Measurements from ENCODE around the gene YTHDC1. TPM values are rescaled to one million over a fixed set of nuclear protein-coding genes. Genes with fewer than 3 reads are reported as not detected.
A peak's percentile ranks its signal among the peaks of the same experiment; 100 is the strongest.

YTHDC1 gene
- total RNA-seq, 1 donor from 2014 or later = 105 TPM

- Mint-ChIP-seq H3K4me1 (ENCODE audit: unreplicated experiment) (peaks cover 4% of the 10 kb centered on the region), H3K9me3 (no peaks in the 10 kb centered on the region), H3K27ac (no peak overlapping the region), H3K27me3 (peaks cover 11% of the 10 kb centered on the region), H3K4me3 (no peak overlapping the region), H3K36me3 (no peaks in the 10 kb centered on the region)
- TF ChIP-seq, protein P1, sequence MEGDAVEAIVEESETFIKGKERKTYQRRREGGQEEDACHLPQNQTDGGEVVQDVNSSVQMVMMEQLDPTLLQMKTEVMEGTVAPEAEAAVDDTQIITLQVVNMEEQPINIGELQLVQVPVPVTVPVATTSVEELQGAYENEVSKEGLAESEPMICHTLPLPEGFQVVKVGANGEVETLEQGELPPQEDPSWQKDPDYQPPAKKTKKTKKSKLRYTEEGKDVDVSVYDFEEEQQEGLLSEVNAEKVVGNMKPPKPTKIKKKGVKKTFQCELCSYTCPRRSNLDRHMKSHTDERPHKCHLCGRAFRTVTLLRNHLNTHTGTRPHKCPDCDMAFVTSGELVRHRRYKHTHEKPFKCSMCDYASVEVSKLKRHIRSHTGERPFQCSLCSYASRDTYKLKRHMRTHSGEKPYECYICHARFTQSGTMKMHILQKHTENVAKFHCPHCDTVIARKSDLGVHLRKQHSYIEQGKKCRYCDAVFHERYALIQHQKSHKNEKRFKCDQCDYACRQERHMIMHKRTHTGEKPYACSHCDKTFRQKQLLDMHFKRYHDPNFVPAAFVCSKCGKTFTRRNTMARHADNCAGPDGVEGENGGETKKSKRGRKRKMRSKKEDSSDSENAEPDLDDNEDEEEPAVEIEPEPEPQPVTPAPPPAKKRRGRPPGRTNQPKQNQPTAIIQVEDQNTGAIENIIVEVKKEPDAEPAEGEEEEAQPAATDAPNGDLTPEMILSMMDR (conservative IDR thresholded peaks at IDR 0.05) = no peak
- DNase-seq (ENCODE audit: extremely low spot score, unreplicated experiment) = no peak
Measured at GRCh38 chr4:68277627-68278026, 72.3 kb downstream of the YTHDC1 start.

- Mint-ChIP-seq H3K9me3 (no peaks in the 10 kb centered on the region), H3K4me1 (ENCODE audit: unreplicated experiment) (peaks cover 4% of the 10 kb centered on the region), H3K27me3 (peaks cover 30% of the 10 kb centered on the region), H3K4me3 (peak overlapping the region; percentile 9), H3K27ac (no peak overlapping the region), H3K36me3 (no peaks in the 10 kb centered on the region)
- no peak for DNase-seq (ENCODE audit: extremely low spot score, unreplicated experiment)
- TF ChIP-seq, protein P1 (conservative IDR thresholded peaks at IDR 0.05) = no peak
Measured at GRCh38 chr4:68272860-68273259, 77.0 kb downstream of the YTHDC1 start.

DNA sequence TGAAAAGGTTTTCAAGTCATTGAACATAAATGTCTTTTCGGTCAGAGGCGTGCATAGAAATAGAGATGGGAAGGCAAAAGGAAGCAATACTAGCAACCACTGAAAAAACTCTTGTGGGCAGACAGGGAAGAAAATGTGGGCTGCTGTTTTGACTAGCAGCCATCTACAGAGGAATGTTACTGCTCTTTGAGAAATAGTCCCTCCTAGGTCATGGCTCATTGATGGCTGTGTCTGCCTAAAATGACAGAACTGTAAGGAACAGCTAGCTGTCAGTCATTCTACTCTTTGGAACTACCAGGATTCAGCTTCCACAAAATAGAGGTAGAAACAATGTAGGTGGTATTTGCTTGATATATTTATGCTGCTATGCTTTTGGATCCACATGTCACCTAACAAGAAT lies 77.5 kb downstream of the YTHDC1 start:
- Mint-ChIP-seq H3K4me1 (ENCODE audit: unreplicated experiment) (peaks cover 4% of the 10 kb centered on the region), H3K27me3 (peaks cover 30% of the 10 kb centered on the region), H3K27ac (no peak overlapping the region), H3K36me3 (no peaks in the 10 kb centered on the region), H3K4me3 (peak overlapping the region; percentile 84), H3K9me3 (no peaks in the 10 kb centered on the region)
- DNase-seq (ENCODE audit: extremely low spot score, unreplicated experiment) = no peak
- TF ChIP-seq, protein P1 (conservative IDR thresholded peaks at IDR 0.05) = no peak

DNA sequence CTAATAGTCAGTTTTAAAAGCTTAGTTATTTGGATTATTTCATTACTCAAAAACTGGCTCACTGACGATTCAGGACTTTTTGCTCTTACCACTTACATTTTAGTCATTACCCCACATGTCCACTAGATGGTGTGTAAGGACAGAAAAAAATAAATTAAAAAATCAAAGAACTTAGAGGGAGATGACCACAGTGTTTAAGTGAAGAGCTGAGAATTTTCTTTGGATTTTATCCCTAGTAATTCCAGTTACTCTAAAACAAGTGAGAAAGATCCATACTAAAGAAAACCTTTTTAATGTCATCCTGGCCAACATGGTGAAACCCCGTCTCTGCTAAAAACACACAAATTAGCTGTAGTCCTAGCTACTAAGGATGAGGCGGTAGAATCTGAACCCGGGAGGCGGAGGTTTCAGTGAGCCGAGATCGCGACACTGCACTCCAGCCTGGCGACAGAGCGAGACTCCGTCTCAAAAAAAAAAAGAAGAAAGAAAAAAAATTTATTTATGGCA lies 78.0 kb downstream of the YTHDC1 start:
- Mint-ChIP-seq H3K4me1 (ENCODE audit: unreplicated experiment) (peaks cover 4% of the 10 kb centered on the region), H3K36me3 (no peaks in the 10 kb centered on the region), H3K27me3 (peaks cover 30% of the 10 kb centered on the region), H3K27ac (no peak overlapping the region), H3K9me3 (no peaks in the 10 kb centered on the region), H3K4me3 (peak overlapping the region; percentile 84)
- DNase-seq (ENCODE audit: extremely low spot score, unreplicated experiment) = no peak
- TF ChIP-seq, protein P1 (conservative IDR thresholded peaks at IDR 0.05) = peak; percentile 83

- H3K36me3 Mint-ChIP-seq = no peaks in the 10 kb centered on the region
- TF ChIP-seq, protein P1 (conservative IDR thresholded peaks at IDR 0.05) = no peak
- no peak overlapping the region for H3K4me3 Mint-ChIP-seq
- H3K9me3 Mint-ChIP-seq = no peaks in the 10 kb centered on the region
- H3K4me1 Mint-ChIP-seq (ENCODE audit: unreplicated experiment) = no peaks in the 10 kb centered on the region
- H3K27me3 Mint-ChIP-seq = peaks cover 23% of the 10 kb centered on the region
- no peak overlapping the region for H3K27ac Mint-ChIP-seq
- no peak for DNase-seq (ENCODE audit: extremely low spot score, unreplicated experiment)
Measured at GRCh38 chr4:68267433-68267944, 82.4 kb downstream of the YTHDC1 start.

Data from type B pancreatic cell (in vitro differentiated cells).